Smooth muscle cell (in vitro differentiated cells): ENCODE data around the gene CDCA4. TPM values are rescaled to one million over a fixed set of nuclear protein-coding genes. Genes with fewer than 3 reads are reported as not detected.

ENCODE experiments used
- DNase-seq: peaks from one replicate; lab custom pipeline; 2025; ENCODE audit not compliant: unreplicated experiment; lab: John Stamatoyannopoulos, UW
- H2AFZ ChIP-seq: fragments of 200-600 bp; sonication (generic); 2 replicates; pipeline ENCODE4 v1.6.0; 2016; ENCODE audit warnings: antibody characterized with exemption, low read depth, mild to moderate bottlenecking
- H3F3A ChIP-seq: fragments of 200-600 bp; sonication (generic); 2 replicates; pipeline ENCODE4 v1.6.0; 2017; ENCODE audit warnings: antibody characterized with exemption, low read depth
- H3K27ac ChIP-seq: fragments of 200-600 bp; sonication (generic); 2 replicates; pipeline ENCODE4 v1.5.1; 2016; ENCODE audit warnings: low read depth, mild to moderate bottlenecking
- H3K27me3 ChIP-seq: fragments of 200-600 bp; sonication (generic); 2 replicates; pipeline ENCODE4 v1.6.1; 2016; ENCODE audit warnings: low read depth, mild to moderate bottlenecking
- H3K36me3 ChIP-seq: fragments of 200-600 bp; sonication (generic); 2 replicates; pipeline ENCODE4 v1.5.1; 2016; ENCODE audit warnings: low read depth
- H3K4me1 ChIP-seq: fragments of 200-600 bp; sonication (generic); 2 replicates; pipeline ENCODE4 v1.5.1; 2016; ENCODE audit warnings: low read depth
- H3K4me2 ChIP-seq: fragments of 200-600 bp; sonication (generic); 2 replicates; pipeline ENCODE4 v1.6.0; 2016; ENCODE audit warnings: mild to moderate bottlenecking
- H3K4me3 ChIP-seq: fragments of 200-600 bp; sonication (generic); 2 replicates; pipeline ENCODE4 v1.5.1; 2016; ENCODE audit warnings: mild to moderate bottlenecking
- H3K79me2 ChIP-seq: fragments of 200-600 bp; sonication (generic); 2 replicates; pipeline ENCODE4 v1.6.0; 2016; ENCODE audit warnings: low read depth, mild to moderate bottlenecking
- H3K9ac ChIP-seq: fragments of 200-600 bp; sonication (generic); 2 replicates; pipeline ENCODE4 v1.6.0; 2016; ENCODE audit warnings: low read depth
- H3K9me3 ChIP-seq: fragments of 200-600 bp; sonication (generic); replicated peaks from 2 replicates; pipeline ENCODE4 v1.5.1; 2016; ENCODE audit warnings: low read depth
- H4K20me1 ChIP-seq: fragments of 200-600 bp; sonication (generic); 2 replicates; pipeline ENCODE4 v1.6.0; 2016; ENCODE audit warnings: low read depth
- WGBS: methylation state at CpG from one replicate; pipeline ENCODE4 v1.1.7; 2016; ENCODE audit warnings: low lambda C conversion rate; 5-methylcytosine and 5-hydroxymethylcytosine counted together
- polyA plus RNA-seq: library from polyadenylated mRNA; unstranded; fragments of >200 nt; fragmentation: Nextera tagmentation; extraction: Ambion mirVana; gene quantifications from 2 replicates; pipeline ENCODE4 v1.2.1, GENCODE V29; 2016
- total RNA-seq: library from RNA; depleted of rRNA; stranded (reverse); fragments of >200 nt; gene quantifications from 2 replicates; pipeline ENCODE4 v1.2.3, GENCODE V29; 2014
- TF ChIP-seq, protein P1 (sequence below): fragments of 200-600 bp; sonication (generic); IDR thresholded peaks from 2 replicates; pipeline ENCODE4 v1.5.1; 2017; ENCODE audit warnings: borderline replicate concordance, mild to moderate bottlenecking, antibody characterized with exemption; ENCODE audit not compliant: insufficient read depth, poor library complexity, severe bottlenecking

CDCA4 gene
- total and polyA plus RNA-seq, 2 experiments from 2014 or later = 15.1 to 23.5 TPM

DNA sequence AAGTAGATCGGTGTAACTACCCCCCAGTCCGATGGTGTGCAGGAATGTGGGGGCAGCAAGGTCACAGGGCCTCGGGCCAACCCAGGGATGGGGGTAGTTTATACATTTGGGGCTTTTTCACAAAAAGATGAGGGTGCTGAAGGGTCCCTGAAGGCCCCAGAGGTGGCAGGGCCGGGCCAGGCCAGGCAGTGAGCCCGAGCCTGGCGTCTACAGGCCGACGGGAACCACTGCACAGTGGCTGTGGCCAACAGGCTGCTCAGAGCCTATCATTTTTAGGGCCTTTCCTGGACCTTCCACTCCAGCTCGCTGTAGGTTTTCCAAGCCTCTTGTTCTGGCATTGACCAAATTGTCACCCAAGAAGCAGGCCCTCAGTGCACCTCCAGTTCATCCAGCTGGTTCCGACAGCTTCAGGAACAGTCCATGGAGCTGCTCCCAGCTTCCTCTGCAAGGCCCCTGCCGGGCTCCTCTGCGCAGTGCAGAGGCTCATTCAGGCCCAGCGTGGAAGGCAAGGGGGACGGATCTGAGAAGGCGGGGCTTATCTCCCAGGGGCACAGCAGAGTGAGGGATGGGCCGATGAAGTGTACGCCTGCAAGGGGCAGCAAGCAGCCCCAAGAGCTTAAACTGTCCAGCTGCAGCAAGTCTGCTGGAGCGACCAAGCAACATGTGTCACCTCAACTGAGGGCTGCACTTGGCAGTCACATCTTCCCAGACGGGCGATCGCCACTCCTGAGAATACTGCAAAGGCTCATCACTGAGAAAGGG lies 13.9 kb downstream of the CDCA4 start:
- 97% methylated on average over 21 of the region's 21 CpGs for WGBS
- H3F3A ChIP-seq = no peaks in the 10 kb centered on the region
- H3K9ac ChIP-seq = no peak overlapping the region
- peaks cover 28% of the 10 kb centered on the region for H4K20me1 ChIP-seq
- no peak overlapping the region for H3K27ac ChIP-seq
- H3K4me3 ChIP-seq = no peak overlapping the region
- H3K4me1 ChIP-seq = no peaks in the 10 kb centered on the region
- H3K79me2 ChIP-seq = peaks cover 20% of the 10 kb centered on the region
- H2AFZ ChIP-seq = no peak overlapping the region
- no peaks in the 10 kb centered on the region for H3K27me3 ChIP-seq
- no peak for DNase-seq
- TF ChIP-seq, protein P1, sequence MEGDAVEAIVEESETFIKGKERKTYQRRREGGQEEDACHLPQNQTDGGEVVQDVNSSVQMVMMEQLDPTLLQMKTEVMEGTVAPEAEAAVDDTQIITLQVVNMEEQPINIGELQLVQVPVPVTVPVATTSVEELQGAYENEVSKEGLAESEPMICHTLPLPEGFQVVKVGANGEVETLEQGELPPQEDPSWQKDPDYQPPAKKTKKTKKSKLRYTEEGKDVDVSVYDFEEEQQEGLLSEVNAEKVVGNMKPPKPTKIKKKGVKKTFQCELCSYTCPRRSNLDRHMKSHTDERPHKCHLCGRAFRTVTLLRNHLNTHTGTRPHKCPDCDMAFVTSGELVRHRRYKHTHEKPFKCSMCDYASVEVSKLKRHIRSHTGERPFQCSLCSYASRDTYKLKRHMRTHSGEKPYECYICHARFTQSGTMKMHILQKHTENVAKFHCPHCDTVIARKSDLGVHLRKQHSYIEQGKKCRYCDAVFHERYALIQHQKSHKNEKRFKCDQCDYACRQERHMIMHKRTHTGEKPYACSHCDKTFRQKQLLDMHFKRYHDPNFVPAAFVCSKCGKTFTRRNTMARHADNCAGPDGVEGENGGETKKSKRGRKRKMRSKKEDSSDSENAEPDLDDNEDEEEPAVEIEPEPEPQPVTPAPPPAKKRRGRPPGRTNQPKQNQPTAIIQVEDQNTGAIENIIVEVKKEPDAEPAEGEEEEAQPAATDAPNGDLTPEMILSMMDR = no peak
- no peaks in the 10 kb centered on the region for H3K9me3 ChIP-seq
- H3K36me3 ChIP-seq = no peaks in the 10 kb centered on the region
- H3K4me2 ChIP-seq = no peak overlapping the region

DNA sequence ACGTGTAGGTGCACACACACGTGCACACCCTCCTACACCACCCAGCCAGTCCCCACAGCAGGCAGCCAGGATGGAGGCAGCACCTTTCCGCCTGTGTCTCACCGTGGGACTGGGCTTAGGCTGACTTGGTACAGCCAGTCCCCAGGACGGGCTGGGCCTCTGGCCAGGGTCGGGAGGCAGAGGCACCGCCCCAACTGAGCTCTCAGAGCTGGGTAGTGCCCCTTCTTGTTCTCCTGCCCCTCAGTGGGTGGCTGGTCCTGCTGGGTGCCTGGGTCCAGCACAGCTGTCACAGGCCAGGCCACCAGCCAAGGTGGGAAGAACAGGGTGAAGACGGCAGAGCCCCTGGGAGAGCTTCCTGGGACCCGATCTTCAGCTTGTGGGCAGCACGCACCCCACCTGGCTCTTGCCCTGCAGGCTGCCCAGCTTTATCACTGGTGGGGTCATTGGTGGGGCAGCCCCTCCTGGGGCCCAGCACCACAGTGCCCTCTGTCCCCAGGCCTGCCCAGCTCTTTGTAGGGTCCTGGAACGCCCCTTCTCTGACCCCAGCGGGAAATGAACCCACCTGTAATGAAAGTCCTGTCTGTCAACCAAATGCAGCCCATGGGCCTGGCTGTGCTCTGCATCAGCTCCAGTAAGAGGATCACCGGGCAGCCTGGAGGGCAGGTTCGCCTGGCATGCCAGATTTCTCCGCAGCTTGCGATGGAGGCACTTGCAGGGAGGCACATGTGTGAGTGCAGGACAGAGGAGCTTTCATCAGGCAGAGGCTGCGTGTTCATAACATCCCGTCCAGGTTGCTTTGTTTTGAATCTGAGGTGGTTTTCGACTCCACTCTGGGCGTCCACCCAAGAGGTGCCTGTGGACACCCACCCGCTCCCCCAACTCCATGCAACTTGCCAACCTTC lies 14.7 kb downstream of the CDCA4 start:
- TF ChIP-seq, protein P1 = no peak
- Histone ChIP-seq H3K36me3 (no peaks in the 10 kb centered on the region), H3F3A (no peaks in the 10 kb centered on the region), H4K20me1 (peaks cover 20% of the 10 kb centered on the region), H3K9me3 (no peaks in the 10 kb centered on the region), H3K4me2 (no peak overlapping the region), H3K4me3 (no peak overlapping the region), H3K9ac (no peak overlapping the region), H3K27me3 (no peaks in the 10 kb centered on the region), H2AFZ (no peak overlapping the region), H3K4me1 (no peaks in the 10 kb centered on the region), H3K79me2 (peaks cover 12% of the 10 kb centered on the region), H3K27ac (no peak overlapping the region)
- no peak for DNase-seq
- 97% methylated on average over 18 of the region's 21 CpGs for WGBS

DNA sequence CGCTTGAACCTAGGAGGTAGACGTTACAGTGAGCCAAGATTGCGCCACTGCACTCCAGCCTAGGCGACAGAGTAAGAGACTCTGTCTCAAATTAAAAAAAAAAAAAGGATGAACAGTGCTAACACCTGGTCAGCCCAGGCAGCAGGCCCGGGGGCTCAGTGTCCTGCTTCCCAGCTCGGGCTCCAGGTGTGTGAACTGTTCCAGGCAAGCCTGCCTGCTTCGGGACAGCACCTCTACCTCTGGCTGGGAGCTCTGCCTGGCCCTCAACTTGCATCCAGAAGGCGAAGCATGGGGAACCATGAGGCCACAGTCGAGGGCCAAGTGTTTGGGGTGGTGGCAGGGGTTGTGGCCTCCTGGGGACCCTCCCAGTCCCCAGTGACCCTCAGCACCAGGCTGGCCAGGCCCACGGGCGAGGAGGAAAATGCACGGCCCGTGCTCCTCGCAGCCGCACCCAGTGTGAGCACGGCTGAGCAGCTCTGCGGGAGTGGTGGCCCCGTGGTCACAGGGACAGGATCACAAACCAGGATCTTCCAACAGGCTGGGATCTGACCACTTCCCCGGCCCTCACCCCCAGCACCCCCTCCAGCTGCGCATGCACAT lies 15.5 kb downstream of the CDCA4 start:
- 92% methylated on average over 19 of the region's 20 CpGs for WGBS
- no peaks in the 10 kb centered on the region for H3K4me1 ChIP-seq
- no peak overlapping the region for H3K27ac ChIP-seq
- H3F3A ChIP-seq = no peaks in the 10 kb centered on the region
- no peak overlapping the region for H3K9ac ChIP-seq
- no peak overlapping the region for H3K4me2 ChIP-seq
- DNase-seq = no peak
- no peaks in the 10 kb centered on the region for H3K27me3 ChIP-seq
- H3K79me2 ChIP-seq = peaks cover 6% of the 10 kb centered on the region
- H3K9me3 ChIP-seq = no peaks in the 10 kb centered on the region
- H2AFZ ChIP-seq = no peak overlapping the region
- no peaks in the 10 kb centered on the region for H3K36me3 ChIP-seq
- peaks cover 12% of the 10 kb centered on the region for H4K20me1 ChIP-seq
- no peak overlapping the region for H3K4me3 ChIP-seq
- TF ChIP-seq, protein P1 = no peak
